COLO668 (cell line): Measurements from ENCODE around the gene DUT.
"Not testable (repeated sequence)": the region's sequence is repeated elsewhere in the genome, so short reads cannot be mapped to it uniquely, and the experiment has no call there.

Experiments used
- DNase-seq: peaks from one replicate; lab custom pipeline; 2025; ENCODE audit not compliant: unreplicated experiment; lab: John Stamatoyannopoulos, UW

Gene DUT

GRCh38 chr15:48326180-48326579, 5.0 kb upstream of the DUT start:
- DNase-seq: not testable (repeated sequence)

- no peak for DNase-seq
Observed at GRCh38 chr15:48330105-48330785, 984 bp upstream of the DUT start.

- DNase-seq: peak; percentile 80
Observed at GRCh38 chr15:48331796-48332641, 790 bp downstream of the DUT start.

GRCh38 chr15:48332642-48333034, 1.4 kb downstream of the DUT start:
- DNase-seq: no peak

GRCh38 chr15:48333540-48333939, 2.3 kb downstream of the DUT start:
- DNase-seq: no peak

GRCh38 chr15:48334260-48334659, 3.0 kb downstream of the DUT start:
- no peak for DNase-seq

GRCh38 chr15:48336940-48337339, 5.7 kb downstream of the DUT start:
- DNase-seq: no peak

GRCh38 chr15:48337607-48338006, 6.4 kb downstream of the DUT start:
- no peak for DNase-seq

- no peak for DNase-seq
Observed at GRCh38 chr15:48340111-48340510, 8.9 kb downstream of the DUT start.

- DNase-seq: no peak
Observed at GRCh38 chr15:48343865-48344264, 12.6 kb downstream of the DUT start.

- DNase-seq: no peak
Observed at GRCh38 chr15:48345516-48345915, 14.3 kb downstream of the DUT start.

- DNase-seq: peak; percentile 63
Observed at GRCh38 chr15:48352474-48353072, 21.3 kb downstream of the DUT start.

- no peak for DNase-seq
Observed at GRCh38 chr15:48354694-48355303, 23.6 kb downstream of the DUT start.

- DNase-seq: no peak
Observed at GRCh38 chr15:48355377-48355776, 24.1 kb downstream of the DUT start.

GRCh38 chr15:48358229-48359152, 27.3 kb downstream of the DUT start:
- no peak for DNase-seq

- no peak for DNase-seq
Observed at GRCh38 chr15:48360841-48361240, 29.6 kb downstream of the DUT start.

- DNase-seq: no peak
Observed at GRCh38 chr15:48361685-48362084, 30.5 kb downstream of the DUT start.

- no peak for DNase-seq
Observed at GRCh38 chr15:48363474-48363873, 32.2 kb downstream of the DUT start.

GRCh38 chr15:48365575-48365974, 34.3 kb downstream of the DUT start:
- no peak for DNase-seq

GRCh38 chr15:48366584-48367312, 35.5 kb downstream of the DUT start:
- no peak for DNase-seq
